Activated CD4-positive, alpha-beta T cell treated with anti-CD3 and anti-CD28 coated beads, Interleukin-2, amount 10 ng/mL, durations not matched to agents 24 days and 14 days (primary cell): Measurements from ENCODE around the gene TMEM121. TPM values are rescaled to one million over a fixed set of nuclear protein-coding genes. Genes with fewer than 3 reads are reported as not detected.

ENCODE experiments used
- DNase-seq: peaks from one replicate; pipeline ENCODE4 v3.0.0; 2022
- H3K27ac Mint-ChIP-seq: one replicate; pipeline ENCODE4 v1.8.0; 2022; ENCODE audit warnings: mild to moderate bottlenecking, mixed read lengths
- H3K27me3 Mint-ChIP-seq: one replicate; pipeline ENCODE4 v1.8.0; 2022; ENCODE audit warnings: mixed read lengths
- H3K36me3 Mint-ChIP-seq: one replicate; pipeline ENCODE4 v1.8.0; 2022; ENCODE audit warnings: low read depth, mild to moderate bottlenecking, mixed read lengths
- H3K4me1 Mint-ChIP-seq: one replicate; pipeline ENCODE4 v1.8.0; 2021; ENCODE audit warnings: mixed read lengths
- H3K4me3 Mint-ChIP-seq: one replicate; pipeline ENCODE4 v1.8.0; 2022; ENCODE audit warnings: mild to moderate bottlenecking, moderate library complexity, mixed read lengths
- H3K9me3 Mint-ChIP-seq: one replicate; pipeline ENCODE4 v1.8.0; 2021; ENCODE audit warnings: mixed read lengths
- intact Hi-C: fragments of 100-400 bp; cut with micrococcal nuclease; formaldehyde crosslinking; loops from one replicate; pipeline ENCODE4 v1.15.1; 2023
- total RNA-seq: library from RNA; stranded (reverse); gene quantifications from 2 replicates; pipeline ENCODE4 v1.2.3, GENCODE V29; 2022

Gene TMEM121
- total RNA-seq, 1 donor from 2014 or later, result 9.1 TPM

- H3K9me3 Mint-ChIP-seq, result no peaks in the 10 kb centered on the region
These were observed 42.9 kb upstream of the TMEM121 start for GRCh38 chr14:105483300-105484068.

GRCh38 chr14:105484069-105484996, 42.0 kb upstream of the TMEM121 start:
- intact Hi-C loops, result no loop called here
- Mint-ChIP-seq H3K9me3 (no peaks in the 10 kb centered on the region), H3K4me1 (peaks cover 40% of the 10 kb centered on the region), H3K27me3 (peaks cover 11% of the 10 kb centered on the region), H3K4me3 (peak overlapping the region; percentile 0), H3K36me3 (peaks cover 3% of the 10 kb centered on the region), H3K27ac (peak overlapping the region; percentile 76)
- DNase-seq, result peak; percentile 88

More at GRCh38 chr14:105483300-105484068, 42.9 kb upstream of the TMEM121 start:
- no peak for DNase-seq
- peaks cover 3% of the 10 kb centered on the region for H3K36me3 Mint-ChIP-seq
- H3K27ac Mint-ChIP-seq, result peak overlapping the region; percentile 99
- intact Hi-C loops, result loop anchor here (2.0 kb wide), 1 partner anchor 73 kb away; no protein-coding TSS in a partner anchor
- no peak overlapping the region for H3K4me3 Mint-ChIP-seq
- H3K27me3 Mint-ChIP-seq, result peaks cover 11% of the 10 kb centered on the region
- peaks cover 36% of the 10 kb centered on the region for H3K4me1 Mint-ChIP-seq

- DNase-seq, result no peak
- H3K9me3 Mint-ChIP-seq, result no peaks in the 10 kb centered on the region
- H3K4me3 Mint-ChIP-seq, result no peak overlapping the region
- H3K4me1 Mint-ChIP-seq, result peaks cover 43% of the 10 kb centered on the region
- H3K36me3 Mint-ChIP-seq, result no peaks in the 10 kb centered on the region
- intact Hi-C loops, result no loop called here
- H3K27ac Mint-ChIP-seq, result peak overlapping the region; percentile 76
- peaks cover 7% of the 10 kb centered on the region for H3K27me3 Mint-ChIP-seq
These were observed 41.4 kb upstream of the TMEM121 start for GRCh38 chr14:105484997-105485393.

GRCh38 chr14:105485739-105486162, 40.6 kb upstream of the TMEM121 start:
- intact Hi-C loops, result no loop called here
- H3K4me3 Mint-ChIP-seq, result no peak overlapping the region
- peaks cover 42% of the 10 kb centered on the region for H3K4me1 Mint-ChIP-seq

GRCh38 chr14:105486163-105486973, 40.0 kb upstream of the TMEM121 start, which contains the start of gene CRIP1:
Gene CRIP1 (plus strand): TSS chr14:105486886. CDS start chr14:105487260, 374 bp downstream.
- intact Hi-C loops, result no loop called here
- Mint-ChIP-seq H3K27me3 (peaks cover 2% of the 10 kb centered on the region), H3K27ac (peak within 1 kb of the TSS; percentile 87), H3K9me3 (no peaks in the 10 kb centered on the region), H3K4me1 (peaks cover 36% of the 10 kb centered on the region), H3K36me3 (peaks cover 3% of the 10 kb centered on the region), H3K4me3 (peak within 1 kb of the TSS; percentile 89)
- DNase-seq, result no peak

More at GRCh38 chr14:105485739-105486162, 40.6 kb upstream of the TMEM121 start:
- DNase-seq, result peak; percentile 82
- Mint-ChIP-seq H3K36me3 (peaks cover under 1% of the 10 kb centered on the region), H3K27ac (peak overlapping the region; percentile 76), H3K27me3 (peaks cover 3% of the 10 kb centered on the region), H3K9me3 (no peaks in the 10 kb centered on the region)

GRCh38 chr14:105486974-105487448, 39.4 kb upstream of the TMEM121 start:
- DNase-seq, result peak; percentile 88
- H3K27ac Mint-ChIP-seq, result no peak overlapping the region
- H3K4me1 Mint-ChIP-seq, result peaks cover 34% of the 10 kb centered on the region
- intact Hi-C loops, result no loop called here
- peaks cover 2% of the 10 kb centered on the region for H3K27me3 Mint-ChIP-seq
- H3K9me3 Mint-ChIP-seq, result no peaks in the 10 kb centered on the region
- H3K36me3 Mint-ChIP-seq, result peaks cover 3% of the 10 kb centered on the region
- H3K4me3 Mint-ChIP-seq, result peak overlapping the region; percentile 89

- DNase-seq, result peak; percentile 94
- Mint-ChIP-seq H3K27ac (peak overlapping the region; percentile 87), H3K4me3 (peak overlapping the region; percentile 89), H3K36me3 (peaks cover 3% of the 10 kb centered on the region), H3K9me3 (no peaks in the 10 kb centered on the region), H3K4me1 (peaks cover 29% of the 10 kb centered on the region), H3K27me3 (peaks cover 2% of the 10 kb centered on the region)
- intact Hi-C loops, result no loop called here
These were observed 38.9 kb upstream of the TMEM121 start for GRCh38 chr14:105487449-105487985.

GRCh38 chr14:105487986-105488777, 38.2 kb upstream of the TMEM121 start:
- DNase-seq, result no peak
- Mint-ChIP-seq H3K4me1 (peaks cover 27% of the 10 kb centered on the region), H3K4me3 (peak overlapping the region; percentile 89), H3K9me3 (no peaks in the 10 kb centered on the region), H3K36me3 (peaks cover 3% of the 10 kb centered on the region), H3K27me3 (peaks cover 2% of the 10 kb centered on the region), H3K27ac (peak overlapping the region; percentile 87)
- intact Hi-C loops, result no loop called here

- H3K9me3 Mint-ChIP-seq, result no peaks in the 10 kb centered on the region
- peak overlapping the region; percentile 89 for H3K4me3 Mint-ChIP-seq
- H3K4me1 Mint-ChIP-seq, result peaks cover 27% of the 10 kb centered on the region
- H3K36me3 Mint-ChIP-seq, result peaks cover 3% of the 10 kb centered on the region
- peaks cover 2% of the 10 kb centered on the region for H3K27me3 Mint-ChIP-seq
- peak; percentile 75 for DNase-seq
- intact Hi-C loops, result no loop called here
- peak overlapping the region; percentile 89 for H3K27ac Mint-ChIP-seq
These were observed 37.4 kb upstream of the TMEM121 start for GRCh38 chr14:105488781-105489541.

- Mint-ChIP-seq H3K36me3 (peaks cover 3% of the 10 kb centered on the region), H3K9me3 (no peaks in the 10 kb centered on the region), H3K4me3 (peak overlapping the region; percentile 89), H3K27me3 (peaks cover 2% of the 10 kb centered on the region), H3K4me1 (peaks cover 21% of the 10 kb centered on the region), H3K27ac (peak overlapping the region; percentile 89)
- intact Hi-C loops, result loop anchor here (1.0 to 5.0 kb wide), 10 partner anchors 7 to 1775 kb away; partner anchors contain the start of genes BRF1, CRIP2, GPR132 and MTA1
- peak; percentile 95 for DNase-seq
These were observed 36.7 kb upstream of the TMEM121 start for GRCh38 chr14:105489542-105490266.

- peak overlapping the region; percentile 89 for H3K4me3 Mint-ChIP-seq
- H3K27me3 Mint-ChIP-seq, result peaks cover 2% of the 10 kb centered on the region
- H3K36me3 Mint-ChIP-seq, result peaks cover 3% of the 10 kb centered on the region
- no peaks in the 10 kb centered on the region for H3K9me3 Mint-ChIP-seq
- peak overlapping the region; percentile 89 for H3K27ac Mint-ChIP-seq
- intact Hi-C loops, result loop anchor here (1.0 to 5.0 kb wide), 10 partner anchors 8 to 1775 kb away; partner anchors contain the start of genes BRF1, CRIP2, GPR132 and MTA1
- H3K4me1 Mint-ChIP-seq, result peaks cover 21% of the 10 kb centered on the region
- DNase-seq, result no peak
These were observed 36.2 kb upstream of the TMEM121 start for GRCh38 chr14:105490267-105490571.
